ENCODE data around the gene CLUH. TPM values are rescaled to one million over a fixed set of nuclear protein-coding genes. Genes with fewer than 3 reads are reported as not detected.

Gene CLUH
- total RNA-seq, 1 donor from 2014 or later, result 149 TPM

DNA sequence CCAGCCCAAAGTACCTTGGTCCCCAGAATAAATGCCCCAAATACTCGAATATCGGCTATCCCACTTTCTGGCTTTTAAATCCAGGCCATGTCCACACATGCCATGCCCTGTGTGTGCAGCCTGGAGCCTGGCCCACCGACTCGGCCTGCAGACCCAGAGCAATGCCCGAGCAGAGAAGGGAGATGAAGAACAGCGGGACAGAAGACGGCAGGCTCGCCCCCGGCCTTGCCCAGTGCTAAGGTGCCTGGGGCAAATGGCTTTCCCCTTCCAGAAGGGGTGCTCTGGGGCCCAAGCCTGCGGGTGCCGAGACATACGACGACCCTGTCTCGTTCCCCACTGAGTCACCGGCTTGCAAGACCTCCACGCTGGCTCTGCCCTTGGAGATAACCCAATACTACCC, 8.0 kb downstream of the CLUH start:
- peak; percentile 79 for DNase-seq (ENCODE audit: low spot score)

DNA sequence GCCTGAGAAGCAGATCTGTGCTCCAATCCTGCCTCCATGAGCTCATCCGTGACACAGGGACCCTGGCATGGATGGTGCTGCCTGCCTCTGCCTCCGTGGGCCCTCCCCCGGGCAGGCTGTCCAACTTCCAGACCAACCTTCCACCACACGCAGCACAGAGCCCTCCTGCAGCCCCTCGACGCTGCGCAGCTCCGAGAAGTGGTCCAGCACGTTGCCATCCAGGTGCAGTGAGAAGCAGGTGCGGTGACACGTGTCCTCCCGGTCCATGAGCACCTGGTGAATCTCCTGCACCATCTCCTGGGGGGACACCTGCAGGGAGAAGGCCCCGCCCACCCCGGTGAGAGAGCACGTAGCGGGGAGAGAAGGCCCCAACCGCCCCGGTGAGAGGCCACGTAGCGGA, 8.4 kb downstream of the CLUH start:
- peak; percentile 81 for DNase-seq (ENCODE audit: low spot score)

- DNase-seq (ENCODE audit: low spot score), result peak; percentile 64
Observed at GRCh38 chr17:2701996-2702741, 9.4 kb downstream of the CLUH start.

- peak; percentile 90 for DNase-seq (ENCODE audit: low spot score)
Observed at GRCh38 chr17:2701161-2701995, 10.2 kb downstream of the CLUH start.

- DNase-seq (ENCODE audit: low spot score), result peak; percentile 82
Observed at GRCh38 chr17:2700491-2701141, 10.9 kb downstream of the CLUH start.

DNA sequence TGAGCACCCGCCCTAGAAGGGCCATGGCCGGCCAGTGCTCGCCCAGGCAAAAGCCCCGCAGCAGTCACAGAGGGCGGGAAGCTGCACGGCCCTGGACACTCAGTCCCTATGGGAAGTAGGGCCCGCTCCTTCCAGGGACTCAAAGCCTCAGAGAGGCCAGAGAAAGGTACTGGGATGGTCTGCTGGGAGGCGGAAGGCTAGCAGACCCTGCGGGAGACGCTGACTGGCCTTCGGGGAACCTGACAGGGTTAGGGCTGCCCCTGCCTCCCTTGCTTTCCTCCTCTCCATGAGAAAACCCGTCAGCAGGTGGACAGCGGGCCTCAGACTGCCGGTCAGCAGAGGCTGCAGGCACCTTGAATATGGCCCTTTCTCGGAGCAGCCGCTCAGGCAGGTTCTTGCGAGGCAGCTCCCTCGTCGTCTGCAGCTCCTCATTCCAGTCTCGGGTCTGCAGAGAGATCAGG, 11.5 kb downstream of the CLUH start:
- peak; percentile 79 for DNase-seq (ENCODE audit: low spot score)

DNA sequence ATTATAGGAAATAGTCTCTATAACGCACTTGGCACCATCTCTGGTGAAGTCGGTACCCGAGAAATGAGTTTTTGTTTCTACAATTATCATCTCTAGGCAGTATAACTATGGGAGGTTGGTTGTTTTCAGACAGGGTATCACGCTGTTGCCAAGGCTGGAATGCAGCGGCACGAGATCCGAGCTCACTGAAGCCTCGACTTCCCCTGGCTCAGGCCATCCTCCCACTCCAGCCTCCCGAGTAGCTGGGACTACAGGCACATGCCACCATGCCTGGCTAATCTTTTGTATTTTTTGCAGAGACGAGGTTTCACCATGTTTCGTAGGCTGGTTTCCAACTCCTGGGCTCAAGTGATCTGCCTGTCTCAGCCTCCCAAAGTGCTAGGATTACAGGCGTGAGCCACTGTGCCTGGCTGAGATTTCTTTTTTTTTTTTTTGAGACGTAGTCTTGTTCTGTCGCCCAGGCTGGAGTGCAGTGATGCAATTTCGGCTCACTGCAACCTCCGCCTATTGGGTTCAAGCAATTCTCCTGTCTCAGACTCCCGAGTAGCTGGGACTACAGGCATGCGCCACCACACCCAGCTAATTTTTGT, 12.3 kb downstream of the CLUH start:
- DNase-seq (ENCODE audit: low spot score), result peak; percentile 18

GRCh38 chr17:2697611-2698162, 13.9 kb downstream of the CLUH start:
- peak; percentile 79 for DNase-seq (ENCODE audit: low spot score)

GRCh38 chr17:2695961-2696760, 15.4 kb downstream of the CLUH start:
- peak; percentile 88 for DNase-seq (ENCODE audit: low spot score)

DNA sequence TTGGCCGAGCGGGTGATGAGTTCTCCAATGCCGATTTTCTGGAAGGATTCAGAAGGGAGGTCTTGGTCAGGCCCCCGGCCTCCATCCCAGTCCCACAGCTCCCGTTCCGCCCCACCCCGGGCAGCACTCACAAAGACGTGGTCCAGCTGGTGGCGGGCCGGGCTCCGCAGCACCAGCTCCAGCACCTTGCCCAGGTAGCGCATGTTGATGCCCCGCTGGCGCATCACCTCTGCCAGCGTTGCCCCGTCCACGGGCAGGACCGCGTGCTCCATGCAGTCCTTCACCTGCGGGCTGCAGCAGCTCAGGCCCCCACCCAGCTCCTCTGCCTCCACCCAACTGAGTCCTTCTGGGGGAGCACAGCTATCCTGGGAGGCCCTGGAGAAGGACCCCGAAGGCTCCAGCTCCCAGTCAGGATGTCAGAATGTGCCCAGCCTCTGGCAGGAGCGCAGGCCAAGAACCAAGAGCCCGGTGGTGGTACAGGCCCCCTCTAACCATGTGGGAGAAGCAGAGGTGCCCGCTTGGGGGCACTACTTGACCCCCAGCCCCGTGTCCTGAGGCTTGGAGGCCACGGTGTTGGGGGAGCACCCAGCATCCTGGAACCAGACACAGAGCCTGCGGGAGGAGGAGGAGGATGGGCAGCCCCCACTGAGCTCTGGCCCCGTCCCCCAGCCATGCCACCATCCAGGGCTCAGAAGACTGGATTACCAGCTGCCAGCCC, 16.2 kb downstream of the CLUH start:
- peak; percentile 85 for DNase-seq (ENCODE audit: low spot score)

- DNase-seq (ENCODE audit: low spot score), result peak; percentile 82
Observed at GRCh38 chr17:2694381-2695242, 17.0 kb downstream of the CLUH start.

GRCh38 chr17:2693561-2694380, 17.8 kb downstream of the CLUH start:
- peak; percentile 82 for DNase-seq (ENCODE audit: low spot score)

DNA sequence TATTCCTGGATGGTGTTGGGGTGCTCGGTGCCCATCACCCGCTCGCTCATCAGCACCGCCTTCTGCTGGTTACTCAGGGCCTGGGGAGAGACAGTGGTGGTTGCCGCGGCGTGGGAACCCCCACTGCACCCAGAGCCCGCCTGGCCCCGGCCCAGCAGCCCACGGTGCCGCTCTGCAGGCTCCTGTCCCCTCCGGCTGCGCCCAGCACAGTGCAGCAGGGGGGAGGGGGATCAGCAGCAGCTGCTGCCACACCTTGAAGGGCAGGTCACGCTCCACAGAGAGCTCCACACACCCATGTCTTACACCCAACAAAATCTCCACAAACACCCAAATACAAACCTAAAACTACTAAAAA, 18.8 kb downstream of the CLUH start:
- peak; percentile 85 for DNase-seq (ENCODE audit: low spot score)

DNA sequence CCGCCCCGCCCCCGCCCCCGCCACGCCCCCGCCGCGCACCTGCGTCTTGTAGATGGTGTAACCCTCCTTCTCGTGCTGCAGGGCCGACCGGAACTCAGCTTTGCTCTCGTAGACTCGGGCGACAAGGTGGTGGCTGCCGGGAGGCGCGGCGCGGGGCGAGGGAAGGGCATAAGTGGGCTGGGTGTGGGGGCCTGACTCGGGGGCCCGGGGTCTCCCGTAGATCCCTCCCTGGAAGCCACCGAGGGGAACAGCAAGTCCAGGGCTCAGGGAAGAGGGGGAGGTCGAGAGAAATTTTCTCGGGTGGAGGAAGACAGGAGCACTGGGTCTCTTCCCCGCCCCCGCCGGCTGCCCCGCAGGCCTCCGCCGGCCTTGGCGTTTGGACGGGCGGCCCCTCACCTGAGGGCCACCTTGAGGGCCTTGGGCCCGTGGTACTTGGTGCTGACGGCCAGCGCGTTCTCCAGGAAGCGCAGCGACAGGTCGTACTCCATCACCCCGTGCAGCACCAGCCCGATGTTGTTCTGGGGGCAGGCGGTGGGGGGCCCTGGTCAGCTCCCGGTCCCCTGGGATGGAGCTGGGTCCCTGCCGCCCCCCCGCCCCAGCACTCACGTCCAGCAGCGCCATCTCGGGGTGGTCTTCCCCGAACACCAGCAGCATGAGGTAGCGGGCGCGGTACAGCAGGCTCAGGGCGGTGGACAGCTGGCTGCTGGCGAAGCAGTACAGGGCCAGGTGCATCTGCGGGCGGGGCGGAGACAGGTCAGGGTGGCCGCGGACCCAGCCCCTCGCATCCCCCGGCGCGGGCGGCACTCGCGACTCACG, 19.4 kb downstream of the CLUH start:
- DNase-seq (ENCODE audit: low spot score), result peak; percentile 88

- DNase-seq (ENCODE audit: low spot score), result peak; percentile 87
Observed at GRCh38 chr17:2691069-2691871, 20.3 kb downstream of the CLUH start.

Measured in mesenteric fat pad (tissue), 1 donor.